Measurements from ENCODE around the gene TMEM8B.
"Not testable (repeated sequence)": the region's sequence is repeated elsewhere in the genome, so short reads cannot be mapped to it uniquely, and the experiment has no call there.

Gene TMEM8B

DNA sequence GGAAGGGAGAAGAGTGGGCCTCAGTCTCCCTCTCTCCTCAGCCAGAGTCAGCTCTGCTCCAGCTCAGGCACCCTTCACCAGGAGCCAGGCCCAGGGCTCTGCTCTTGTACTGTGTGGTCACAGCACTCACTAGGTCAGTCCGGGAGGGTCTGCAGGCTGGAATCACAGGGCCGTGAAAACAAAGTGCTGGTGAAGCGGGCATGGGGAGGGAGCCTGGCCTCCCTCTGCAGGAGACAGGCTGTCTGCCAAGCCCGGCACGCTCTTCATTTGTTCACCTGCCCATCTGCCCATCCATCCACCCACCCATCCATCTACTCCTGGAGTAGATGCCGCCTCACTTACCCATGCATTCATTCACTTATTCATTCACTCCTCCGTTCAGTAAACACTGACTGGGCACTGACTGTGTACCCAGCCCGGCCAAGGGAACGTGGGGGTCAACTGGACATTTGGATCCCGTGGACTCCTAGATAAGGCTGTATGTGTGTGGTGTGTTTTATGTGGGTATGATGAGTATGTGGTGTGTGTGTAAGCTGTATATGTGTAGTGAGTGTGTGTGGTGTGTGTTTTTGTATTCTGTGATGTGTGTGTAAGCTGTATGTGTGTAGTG is 83.9 kb downstream of the TMEM8B start:
- TF ChIP-seq, protein P1, sequence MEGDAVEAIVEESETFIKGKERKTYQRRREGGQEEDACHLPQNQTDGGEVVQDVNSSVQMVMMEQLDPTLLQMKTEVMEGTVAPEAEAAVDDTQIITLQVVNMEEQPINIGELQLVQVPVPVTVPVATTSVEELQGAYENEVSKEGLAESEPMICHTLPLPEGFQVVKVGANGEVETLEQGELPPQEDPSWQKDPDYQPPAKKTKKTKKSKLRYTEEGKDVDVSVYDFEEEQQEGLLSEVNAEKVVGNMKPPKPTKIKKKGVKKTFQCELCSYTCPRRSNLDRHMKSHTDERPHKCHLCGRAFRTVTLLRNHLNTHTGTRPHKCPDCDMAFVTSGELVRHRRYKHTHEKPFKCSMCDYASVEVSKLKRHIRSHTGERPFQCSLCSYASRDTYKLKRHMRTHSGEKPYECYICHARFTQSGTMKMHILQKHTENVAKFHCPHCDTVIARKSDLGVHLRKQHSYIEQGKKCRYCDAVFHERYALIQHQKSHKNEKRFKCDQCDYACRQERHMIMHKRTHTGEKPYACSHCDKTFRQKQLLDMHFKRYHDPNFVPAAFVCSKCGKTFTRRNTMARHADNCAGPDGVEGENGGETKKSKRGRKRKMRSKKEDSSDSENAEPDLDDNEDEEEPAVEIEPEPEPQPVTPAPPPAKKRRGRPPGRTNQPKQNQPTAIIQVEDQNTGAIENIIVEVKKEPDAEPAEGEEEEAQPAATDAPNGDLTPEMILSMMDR (conservative IDR thresholded peaks at IDR 0.05) = no peak

GRCh38 chr9:35913429-35913828 is 84.4 kb downstream of the TMEM8B start:
- not testable (repeated sequence) for H3K27ac ChIP-seq

More for the DNA sequence above, 83.9 kb downstream of the TMEM8B start:
- H3K27ac ChIP-seq = no peak overlapping the region

DNA sequence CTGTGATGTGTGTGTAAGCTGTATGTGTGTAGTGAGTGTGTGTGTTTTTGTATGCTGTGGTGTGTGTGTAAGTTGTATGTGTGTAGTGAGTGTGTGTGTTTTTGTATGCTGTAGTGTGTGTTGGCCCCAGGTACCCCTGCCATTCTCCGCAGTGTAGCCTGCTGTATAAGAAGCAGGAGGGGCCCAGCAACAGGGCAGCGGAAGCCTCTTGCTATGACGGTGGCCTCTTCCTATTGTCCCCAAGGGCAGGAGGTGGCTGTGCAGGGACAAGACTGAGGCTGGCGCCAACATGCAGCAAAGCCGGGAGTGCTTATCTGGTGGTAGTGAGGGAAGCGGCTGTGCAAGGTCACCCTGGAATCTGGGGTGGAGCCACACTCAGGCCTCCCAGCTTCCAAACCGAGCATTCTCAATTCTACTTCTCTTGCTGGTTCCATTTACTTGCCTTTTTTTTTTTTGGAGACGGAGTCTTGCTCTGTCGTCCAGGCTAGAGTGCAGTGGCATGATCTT is 85.3 kb downstream of the TMEM8B start:
- TF ChIP-seq, protein P1 (conservative IDR thresholded peaks at IDR 0.05) = no peak
- no peak overlapping the region for H3K27ac ChIP-seq
